Adrenal gland (tissue), 12 donors: ENCODE results near the gene NBEAL1. TPM values are rescaled to one million over a fixed set of nuclear protein-coding genes. Genes with fewer than 3 reads are reported as not detected.
"Not testable (repeated sequence)": the region's sequence is repeated elsewhere in the genome, so short reads cannot be mapped to it uniquely, and the experiment has no call there.

ENCODE experiments used
- DNase-seq, 7 donors: peaks; one replicate each; pipeline ENCODE4 v3.0.0-alpha.2; 2019 to 2020
- H3K27ac ChIP-seq, 5 donors: fragments of 200-600 bp; sonication (generic) in 4 of 5; 1 replicate in 3 of 5; 2 replicates in 2 of 5; pipeline versions ENCODE4 v1.5.1 to v1.8.0; 2016 to 2020; ENCODE audit warnings: mild to moderate bottlenecking in 1 of 5
- H3K27me3 ChIP-seq: fragments of 200-600 bp; 2 replicates; pipeline ENCODE4 v1.8.0; 2021
- H3K36me3 ChIP-seq, 2 donors: fragments of 200-600 bp; replicated peaks in 1 of 2; 1 replicate in 1 of 2; 2 replicates in 1 of 2; pipeline versions ENCODE4 v1.5.1 to v1.8.0; 2018 to 2022
- H3K4me1 ChIP-seq, 2 donors: fragments of 200-600 bp; replicated peaks in 1 of 2; 1 replicate in 1 of 2; 2 replicates in 1 of 2; pipeline versions ENCODE4 v1.5.1 to v1.8.0; 2018 to 2021
- H3K4me3 ChIP-seq, 4 donors: fragments of 200-600 bp; sonication (generic) in 3 of 4; one replicate each; pipeline ENCODE4 v1.5.1; 2016 to 2018
- H3K9me3 ChIP-seq, 3 donors: fragments of 200-600 bp; sonication (generic) in 1 of 3; replicated peaks in 1 of 3; 1 replicate in 2 of 3; 2 replicates in 1 of 3; pipeline versions ENCODE4 v1.5.1 to v1.8.0; 2016 to 2021
- POLR2A ChIP-seq, 2 donors: fragments of 450-650 bp; IDR thresholded peaks; one replicate each; pipeline ENCODE4 v1.6.1; 2017; ENCODE audit warnings: antibody characterized with exemption in 2 of 2, mild to moderate bottlenecking in 2 of 2, moderate library complexity in 1 of 2
- WGBS, 4 donors: extraction: QIAGEN DNeasy Blood & Tissue Kit in 2 of 4; methylation state at CpG; one replicate each; pipeline versions ENCODE4 v1.1.5 to v1.1.7; 2013 to 2017; 5-methylcytosine and 5-hydroxymethylcytosine counted together
- intact Hi-C, 2 donors: fragments of 100-400 bp; cut with DNase I; formaldehyde crosslinking; loops; one replicate each; pipeline versions ENCODE4 v1.14.1 to v1.15.0; 2022 to 2023
- polyA plus RNA-seq, 3 donors: library from polyadenylated mRNA; stranded (reverse); fragments of 200-250 nt in 2 of 3; fragments of 350-450 nt in 1 of 3; fragmentation: Illumina TruSeq in 1 of 3; extraction: RNeasy Lipid Tissue Mini Kit (QIAGEN cat#74804) in 1 of 3; gene quantifications; one replicate each; pipeline ENCODE4 v1.2.3, GENCODE V29; 2013 to 2014
- total RNA-seq, 9 donors: library from RNA; depleted of rRNA in 4 of 9; stranded (reverse); fragments of >200 nt in 4 of 9; fragments of 120-200 nt in 1 of 9; fragmentation: NEBNext Ultra II Directional in 1 of 9; extraction: Animal tissue kit (Norgen Biotek cat#: 25700) in 1 of 9; gene quantifications; one replicate each; pipeline versions ENCODE4 v1.1.0 to v1.2.4, GENCODE V29; 2013 to 2023
- TF ChIP-seq, protein P1 (sequence below), 6 experiments: fragments of 450-650 bp in 4 of 6; fragments of 200-600 bp in 2 of 6; sonication (generic) in 1 of 6; IDR thresholded peaks; 1 replicate in 5 of 6; 2 replicates in 1 of 6; pipeline versions ENCODE4 v1.5.1 to v1.8.0; 2016 to 2021; ENCODE audit warnings: antibody characterized with exemption in 6 of 6, mild to moderate bottlenecking in 2 of 6, moderate library complexity in 1 of 6
- donor health status: healthy with polysubstance abuse.
- donor health status: Bipolar disorder and iron deficiency.
- donor health status: DM: yes; HTN: yes; CAD: no.
- donor health status: DM: no; HTN: no; CAD: no.
- donor health status: DM: no; HTN: no; CAD: no.
- donor health status: DM: yes; HTN: yes; CAD: no.

The NBEAL1 gene
- total and polyA plus RNA-seq, 12 donors, result 5.0 to 55.3 (median 25.4) TPM

DNA sequence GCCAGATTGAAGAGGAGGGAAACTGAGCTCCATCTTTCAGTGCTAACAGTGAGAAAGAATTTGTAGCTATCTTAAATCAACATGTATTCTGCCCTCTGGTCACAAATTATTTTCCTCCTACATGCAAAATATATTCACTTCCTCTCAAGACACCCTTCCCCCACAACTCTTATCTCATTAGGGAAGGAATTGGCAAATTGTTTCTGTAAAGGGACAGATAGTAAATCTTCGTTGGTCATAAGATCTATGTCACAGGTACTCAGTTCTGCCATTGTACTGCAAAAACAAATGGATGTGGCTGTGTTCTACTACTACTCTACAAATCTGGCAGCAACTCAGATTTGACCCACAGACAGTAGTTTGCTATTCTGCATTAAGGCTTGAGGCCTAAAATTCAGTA is 171.2 kb downstream of the NBEAL1 start:
- TF ChIP-seq, protein P1, sequence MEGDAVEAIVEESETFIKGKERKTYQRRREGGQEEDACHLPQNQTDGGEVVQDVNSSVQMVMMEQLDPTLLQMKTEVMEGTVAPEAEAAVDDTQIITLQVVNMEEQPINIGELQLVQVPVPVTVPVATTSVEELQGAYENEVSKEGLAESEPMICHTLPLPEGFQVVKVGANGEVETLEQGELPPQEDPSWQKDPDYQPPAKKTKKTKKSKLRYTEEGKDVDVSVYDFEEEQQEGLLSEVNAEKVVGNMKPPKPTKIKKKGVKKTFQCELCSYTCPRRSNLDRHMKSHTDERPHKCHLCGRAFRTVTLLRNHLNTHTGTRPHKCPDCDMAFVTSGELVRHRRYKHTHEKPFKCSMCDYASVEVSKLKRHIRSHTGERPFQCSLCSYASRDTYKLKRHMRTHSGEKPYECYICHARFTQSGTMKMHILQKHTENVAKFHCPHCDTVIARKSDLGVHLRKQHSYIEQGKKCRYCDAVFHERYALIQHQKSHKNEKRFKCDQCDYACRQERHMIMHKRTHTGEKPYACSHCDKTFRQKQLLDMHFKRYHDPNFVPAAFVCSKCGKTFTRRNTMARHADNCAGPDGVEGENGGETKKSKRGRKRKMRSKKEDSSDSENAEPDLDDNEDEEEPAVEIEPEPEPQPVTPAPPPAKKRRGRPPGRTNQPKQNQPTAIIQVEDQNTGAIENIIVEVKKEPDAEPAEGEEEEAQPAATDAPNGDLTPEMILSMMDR (IDR thresholded peaks at IDR 0.05), result no peak
- no peak for TF ChIP-seq POLR2A (IDR thresholded peaks at IDR 0.05)
- DNase-seq, result no peak
- Histone ChIP-seq H3K27ac (no peak overlapping the region), H3K4me3 (no peak overlapping the region), H3K36me3 (peaks cover 0 to 22% of the 10 kb centered on the region in 2 donors), H3K4me1 (peaks cover 0 to 4% of the 10 kb centered on the region in 2 donors), H3K27me3 (no peaks in the 10 kb centered on the region), H3K9me3 (no peaks in the 10 kb centered on the region)
- intact Hi-C loops, result no loop called here
- 43 to 47% (median 45%) methylated on average over 1 of the region's 1 CpG for WGBS, 4 donors

DNA sequence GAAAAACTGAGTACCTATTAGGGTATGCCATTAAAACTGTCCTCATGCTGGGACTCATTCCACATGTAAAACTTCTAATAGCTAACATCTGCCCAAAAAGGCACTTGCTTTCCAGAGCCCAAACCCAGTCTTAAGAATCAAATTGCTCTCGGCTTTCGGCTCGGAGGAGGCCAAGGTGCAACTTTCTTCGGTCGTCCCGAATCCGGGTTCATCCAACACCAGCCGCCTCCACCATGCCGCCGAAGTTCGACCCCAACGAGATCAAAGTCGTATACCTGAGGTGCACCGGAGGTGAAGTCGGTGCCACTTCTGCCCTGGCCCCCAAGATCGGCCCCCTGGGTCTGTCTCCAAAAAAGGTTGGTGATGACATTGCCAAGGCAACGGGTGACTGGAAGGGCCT is 175.9 kb downstream of the NBEAL1 start:
- 95 to 98% (median 97%) methylated on average over 13 to 17 of the region's 17 CpGs for WGBS, 4 donors

DNA sequence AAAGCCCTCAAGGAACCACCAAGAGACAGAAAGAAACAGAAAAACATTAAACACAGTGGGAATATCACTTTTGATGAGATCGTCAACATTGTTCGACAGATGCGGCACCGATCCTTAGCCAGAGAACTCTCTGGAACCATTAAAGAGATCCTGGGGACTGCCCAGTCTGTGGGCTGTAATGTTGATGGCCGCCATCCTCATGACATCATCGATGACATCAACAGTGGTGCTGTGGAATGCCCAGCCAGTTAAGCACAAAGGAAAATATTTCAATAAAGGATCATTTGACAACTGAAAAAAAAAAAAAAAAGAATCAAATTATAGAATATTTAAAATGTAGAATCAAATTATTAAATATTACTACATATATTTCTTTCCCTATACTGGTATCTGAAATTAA is 176.4 kb downstream of the NBEAL1 start:
- H3K4me3 ChIP-seq, H3K27ac ChIP-seq, H3K9me3 ChIP-seq, H3K27me3 ChIP-seq, intact Hi-C loops, DNase-seq, H3K4me1 ChIP-seq: not testable (repeated sequence)
- H3K36me3 ChIP-seq, result peaks cover 0 to 14% of the 10 kb centered on the region in 2 donors
- WGBS, 4 donors, result 91 to 100% (median 96%) methylated on average over 3 to 6 of the region's 6 CpGs

More for the DNA sequence above, 175.9 kb downstream of the NBEAL1 start:
- H3K9me3 ChIP-seq, H3K27me3 ChIP-seq, intact Hi-C loops, H3K4me3 ChIP-seq, H3K27ac ChIP-seq, H3K4me1 ChIP-seq, DNase-seq: not testable (repeated sequence)
- H3K36me3 ChIP-seq, result peaks cover 0 to 14% of the 10 kb centered on the region in 2 donors

DNA sequence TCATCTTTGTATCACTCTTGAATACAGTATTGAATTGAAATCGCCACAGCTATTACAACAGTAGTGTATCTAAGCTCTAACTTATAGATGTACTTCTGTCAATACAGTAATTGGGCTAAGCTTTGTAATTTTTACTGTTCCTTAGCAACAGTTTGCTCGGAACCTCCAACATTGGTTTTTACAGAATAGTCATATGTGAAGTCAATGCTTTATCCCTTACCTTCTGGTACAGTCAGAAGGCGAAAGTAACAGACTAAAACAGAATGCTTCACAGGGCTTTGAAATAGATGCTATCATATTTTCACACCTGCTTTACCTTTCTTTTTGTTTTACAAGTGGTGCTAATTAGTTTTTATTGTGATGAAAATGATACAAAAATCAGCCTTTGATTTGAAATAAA is 177.3 kb downstream of the NBEAL1 start:
- intact Hi-C loops, result no loop called here
- no peaks in the 10 kb centered on the region for H3K4me1 ChIP-seq
- H3K36me3 ChIP-seq, result peaks cover 0 to 14% of the 10 kb centered on the region in 2 donors
- no peak overlapping the region for H3K27ac ChIP-seq
- no peak for DNase-seq
- H3K27me3 ChIP-seq, result no peaks in the 10 kb centered on the region
- H3K4me3 ChIP-seq, result no peak overlapping the region
- 89 to 94% (median 91%) methylated on average over 3 of the region's 3 CpGs for WGBS, 4 donors
- TF ChIP-seq, protein P1 (IDR thresholded peaks at IDR 0.05), result no peak
- no peak for TF ChIP-seq POLR2A (IDR thresholded peaks at IDR 0.05)
- no peaks in the 10 kb centered on the region for H3K9me3 ChIP-seq

DNA sequence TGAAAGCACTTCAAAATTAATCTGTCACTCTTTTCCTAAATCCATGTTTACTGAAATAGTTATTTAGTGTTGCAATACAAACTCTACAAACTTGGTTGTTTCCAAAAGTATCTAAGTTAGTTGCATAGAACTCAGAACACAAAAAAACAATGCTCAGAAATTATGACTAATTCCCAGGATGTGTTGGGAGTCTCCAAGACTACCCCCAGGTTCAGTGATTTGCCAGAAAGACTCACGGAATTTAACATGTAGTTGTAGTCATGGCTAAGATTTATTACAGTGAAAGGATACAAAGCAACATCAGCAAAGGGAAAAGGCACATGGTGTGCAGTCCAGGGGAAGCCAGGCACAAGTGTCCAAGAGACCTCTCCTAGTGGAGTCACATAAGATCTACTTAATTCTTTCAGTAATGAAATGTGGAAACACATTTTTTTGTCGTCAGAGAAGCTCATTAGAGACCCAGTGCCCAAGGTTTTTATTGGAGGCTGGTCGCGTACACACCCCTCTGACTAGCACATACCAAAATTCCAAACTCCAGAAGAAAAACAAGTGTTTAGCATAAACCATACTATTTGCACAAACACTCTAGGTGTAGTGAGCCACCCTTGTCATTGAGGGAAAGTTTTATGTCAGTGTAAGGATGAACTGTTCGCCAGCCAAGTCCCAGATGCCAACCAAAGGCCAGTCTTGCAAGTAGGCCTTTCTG is 180.8 kb downstream of the NBEAL1 start:
- intact Hi-C loops, result no loop called here
- Histone ChIP-seq H3K9me3 (no peaks in the 10 kb centered on the region), H3K4me3 (no peak overlapping the region), H3K4me1 (no peaks in the 10 kb centered on the region), H3K36me3 (peaks cover 0 to 14% of the 10 kb centered on the region in 2 donors), H3K27ac (no peak overlapping the region), H3K27me3 (no peaks in the 10 kb centered on the region)
- WGBS, 4 donors, result 84 to 91% (median 85%) methylated on average over 5 of the region's 5 CpGs
- no peak for DNase-seq
- TF ChIP-seq POLR2A (IDR thresholded peaks at IDR 0.05), result no peak
- TF ChIP-seq, protein P1 (IDR thresholded peaks at IDR 0.05), result no peak
